PC-3 (cell line): ENCODE data around the gene NPB. TPM values are rescaled to one million over a fixed set of nuclear protein-coding genes. Genes with fewer than 3 reads are reported as not detected.

ENCODE experiments used
- ATAC-seq: fragments of 200-7000 bp; cut with Tn5 transposase; 2 replicates; pipeline ENCODE4 v1.9.1; 2020; ENCODE audit warnings: mild to moderate bottlenecking, moderate library complexity
- BruUV-seq: library from RNA; stranded (reverse); fragments of 400-500 nt; replicated peaks from 2 replicates; lab custom pipeline; 2021; lab: Mats Ljungman, UMichigan
- CTCF ChIA-PET: fragments of 300-600 bp; sonication (Branson Sonifier 250); formaldehyde crosslinking; loops from one replicate; lab custom pipeline; 2022; ENCODE audit warnings: antibody characterized with exemption; lab: Charles Lee
- POLR2A ChIA-PET: fragments of 300-600 bp; sonication (Branson Sonifier 250); formaldehyde crosslinking; loops from one replicate; lab custom pipeline; 2022; ENCODE audit warnings: antibody characterized with exemption; ENCODE audit not compliant: unreplicated experiment; lab: Charles Lee
- DNase-seq: peaks from one replicate; pipeline ENCODE4 v3.0.0-alpha.2; 2015
- H2AFZ ChIP-seq: fragments of 300-600 bp; sonication (generic); 2 replicates; pipeline ENCODE4 v1.6.0; 2016; ENCODE audit warnings: antibody characterized with exemption, low read length
- H3F3A ChIP-seq: fragments of 300-600 bp; sonication (generic); one replicate; pipeline ENCODE4 v1.6.0; 2017; ENCODE audit warnings: antibody characterized with exemption, low read length, control low read depth, mild to moderate bottlenecking; ENCODE audit not compliant: unreplicated experiment
- H3K27ac ChIP-seq: fragments of 300-600 bp; sonication (generic); 2 replicates; pipeline ENCODE4 v1.5.1; 2016; ENCODE audit warnings: mild to moderate bottlenecking, low read length
- H3K27me3 ChIP-seq: fragments of 300-600 bp; sonication (generic); 2 replicates; pipeline ENCODE4 v1.6.1; 2016; ENCODE audit warnings: low read length, mixed read lengths
- H3K36me3 ChIP-seq: fragments of 300-600 bp; sonication (generic); 2 replicates; pipeline ENCODE4 v1.6.1; 2016; ENCODE audit warnings: low read depth, mixed run types, low read length, mixed read lengths
- H3K4me1 ChIP-seq: fragments of 300-600 bp; sonication (generic); 2 replicates; pipeline ENCODE4 v1.5.1; 2016; ENCODE audit warnings: low read length; ENCODE audit not compliant: insufficient read depth
- H3K4me2 ChIP-seq: fragments of 300-600 bp; sonication (generic); 2 replicates; pipeline ENCODE4 v1.6.0; 2016; ENCODE audit warnings: low read length
- H3K4me3 ChIP-seq: fragments of 300-600 bp; sonication (generic); 2 replicates; pipeline ENCODE4 v1.5.1; 2016; ENCODE audit warnings: mild to moderate bottlenecking, low read length, mixed read lengths
- H3K79me2 ChIP-seq: fragments of 300-600 bp; sonication (generic); 2 replicates; pipeline ENCODE4 v1.6.1; 2017; ENCODE audit warnings: low read length, mixed read lengths
- H3K9ac ChIP-seq: fragments of 300-600 bp; sonication (generic); 2 replicates; pipeline ENCODE4 v1.6.0; 2016; ENCODE audit warnings: mild to moderate bottlenecking, low read length
- H3K9me2 ChIP-seq: fragments of 300-600 bp; sonication (generic); replicated peaks from 2 replicates; pipeline ENCODE4 v1.6.1; 2016; ENCODE audit warnings: mixed run types, low read length, mixed read lengths
- H3K9me3 ChIP-seq: fragments of 300-600 bp; sonication (generic); 2 replicates; pipeline ENCODE4 v1.6.1; 2016; ENCODE audit warnings: low read length, mixed read lengths
- H4K20me1 ChIP-seq: fragments of 300-600 bp; sonication (generic); 2 replicates; pipeline ENCODE4 v1.6.1; 2016; ENCODE audit warnings: low read length, mixed read lengths
- CTCF ChIP-seq: fragments of 300-600 bp; sonication (generic); conservative IDR thresholded peaks from 2 replicates; pipeline ENCODE4 v1.5.1; 2017; ENCODE audit warnings: antibody characterized with exemption, low read depth, mild to moderate bottlenecking, low read length
- EZH2 ChIP-seq: fragments of 300-600 bp; sonication (generic); IDR thresholded peaks from one replicate; pipeline ENCODE4 v1.6.1; 2017; ENCODE audit warnings: antibody characterized with exemption, mild to moderate bottlenecking, low read length; ENCODE audit not compliant: unreplicated experiment
- EZH2phosphoT487 ChIP-seq: fragments of 300-600 bp; sonication (generic); IDR thresholded peaks from 2 replicates; pipeline ENCODE4 v1.6.1; 2018; ENCODE audit warnings: mild to moderate bottlenecking, antibody characterized with exemption, low read length, borderline replicate concordance
- intact Hi-C: fragments of 100-400 bp; cut with micrococcal nuclease; formaldehyde crosslinking; loops from 2 replicates; pipeline ENCODE4 v1.9.0; 2023
- total RNA-seq: library from RNA; depleted of rRNA; stranded (reverse); fragments of >200 nt; gene quantifications from 2 replicates; pipeline ENCODE4 v1.2.3, GENCODE V29; 2014

The NPB gene
- total RNA-seq, 1 experiment from 2014 or later, result 0.07 TPM

- H3K27ac ChIP-seq, result no peak overlapping the region
- DNase-seq (no peak), ATAC-seq (no peak)
- H3K4me1 ChIP-seq, result peaks cover 18% of the 10 kb centered on the region
- no peaks in the 10 kb centered on the region for H3K9me3 ChIP-seq
- no peak overlapping the region for H3K4me3 ChIP-seq
- no peaks in the 10 kb centered on the region for H3F3A ChIP-seq
- H2AFZ ChIP-seq, result no peak overlapping the region
- intact Hi-C loops, result no loop called here
- 0 out of 2 replicates have a peak, but pooled peaks cover 8% of the 10 kb centered on the region for H4K20me1 ChIP-seq
- no peak overlapping the region for H3K9ac ChIP-seq
- no peak overlapping the region for H3K4me2 ChIP-seq
- POLR2A ChIA-PET, result no interaction called here
- H3K79me2 ChIP-seq, result no peaks in the 10 kb centered on the region
- no TSS peak for BruUV-seq
- CTCF ChIA-PET, result no interaction called here
- H3K27me3 ChIP-seq, result no peaks in the 10 kb centered on the region
- H3K9me2 ChIP-seq, result no peaks in the 10 kb centered on the region
- peaks cover 3% of the 10 kb centered on the region; the same call in 1 of the 2 replicates for H3K36me3 ChIP-seq
- TF ChIP-seq CTCF (peak; percentile 37; the same call in 1 of the 2 replicates), EZH2phosphoT487 (no peak)
Observed at GRCh38 chr17:81907219-81908145, 5.4 kb downstream of the NPB start.

- Histone ChIP-seq H3K27ac (no peak overlapping the region), H3K9me3 (no peaks in the 10 kb centered on the region), H3K9ac (no peak overlapping the region), H3K79me2 (no peaks in the 10 kb centered on the region), H4K20me1 (0 out of 2 replicates have a peak, but pooled peaks cover 9% of the 10 kb centered on the region), H3K4me3 (no peak overlapping the region), H3F3A (peaks cover 7% of the 10 kb centered on the region), H2AFZ (no peak overlapping the region), H3K36me3 (peaks cover 11% of the 10 kb centered on the region; the same call in 1 of the 2 replicates), H3K9me2 (no peaks in the 10 kb centered on the region), H3K4me1 (peaks cover 29% of the 10 kb centered on the region), H3K4me2 (no peak overlapping the region), H3K27me3 (no peaks in the 10 kb centered on the region)
- BruUV-seq, result no TSS peak
- no peak for DNase-seq
- ChIA-PET POLR2A (no interaction called here), CTCF (no interaction called here)
- ATAC-seq, result no peak
- intact Hi-C loops, result no loop called here
- TF ChIP-seq CTCF (no peak), EZH2phosphoT487 (no peak), EZH2 (no peak)
Observed at GRCh38 chr17:81908793-81909192, 6.8 kb downstream of the NPB start.

GRCh38 chr17:81909231-81909630, 7.2 kb downstream of the NPB start:
- no peak overlapping the region for H3K4me2 ChIP-seq
- peaks cover 29% of the 10 kb centered on the region for H3K4me1 ChIP-seq
- H3K9me3 ChIP-seq, result no peaks in the 10 kb centered on the region
- H3K4me3 ChIP-seq, result no peak overlapping the region
- H3K9ac ChIP-seq, result no peak overlapping the region
- peaks cover 7% of the 10 kb centered on the region for H3F3A ChIP-seq
- no peak overlapping the region for H2AFZ ChIP-seq
- H3K27me3 ChIP-seq, result no peaks in the 10 kb centered on the region
- ATAC-seq, result no peak
- ChIA-PET CTCF (no interaction called here), POLR2A (no interaction called here)
- H3K36me3 ChIP-seq, result peaks cover 16% of the 10 kb centered on the region; the same call in 1 of the 2 replicates
- DNase-seq, result no peak
- H4K20me1 ChIP-seq, result 0 out of 2 replicates have a peak, but pooled peaks cover 9% of the 10 kb centered on the region
- no peak overlapping the region for H3K27ac ChIP-seq
- intact Hi-C loops, result no loop called here
- no TSS peak for BruUV-seq
- H3K9me2 ChIP-seq, result no peaks in the 10 kb centered on the region
- H3K79me2 ChIP-seq, result no peaks in the 10 kb centered on the region
- TF ChIP-seq EZH2, result no peak
